Measurements from ENCODE around the gene ANP32A.

GRCh38 chr15:68732451-68732850, 88.2 kb downstream of the ANP32A start:
- TF ChIP-seq EZH2 (IDR thresholded peaks at IDR 0.05; ENCODE audit: insufficient read depth, poor library complexity, severe bottlenecking) (no peak), EZH2phosphoT487 (IDR thresholded peaks at IDR 0.05; ENCODE audit: insufficient read depth, low read depth) (no peak)
